Hepatocyte (in vitro differentiated cells): ENCODE data around the gene MAP3K20.

Experiments
- CTCF ChIP-seq: fragments of 200-600 bp; sonication (generic); IDR thresholded peaks from 2 replicates; pipeline ENCODE4 v1.5.1; 2016; ENCODE audit warnings: antibody characterized with exemption, mild to moderate bottlenecking; ENCODE audit not compliant: poor library complexity
- EZH2phosphoT487 ChIP-seq: fragments of 200-600 bp; sonication (generic); IDR thresholded peaks from one replicate; pipeline ENCODE4 v1.6.1; 2018; ENCODE audit warnings: antibody characterized with exemption, mild to moderate bottlenecking, low read depth, moderate library complexity; ENCODE audit not compliant: unreplicated experiment, severe bottlenecking

GRCh38 chr2:173216668-173217067, 141.0 kb downstream of the MAP3K20 start:
- TF ChIP-seq CTCF = no peak
- no peak for TF ChIP-seq EZH2phosphoT487
